ENCODE measurements around the gene DRC1. TPM values are rescaled to one million over a fixed set of nuclear protein-coding genes. Genes with fewer than 3 reads are reported as not detected.

Gene DRC1
- total RNA-seq, 3 donors from 2014 or later (not counting 1 experiment from before 2014, with no cell fraction given), result not detected

- DNase-seq (no peak), ATAC-seq (no peak)
- Histone ChIP-seq H3K36me3 (ENCODE audit: control insufficient read depth, insufficient read depth, low read length) (no peaks in the 10 kb centered on the region), H3K27me3 (ENCODE audit: control insufficient read depth, insufficient read depth, low read length) (no peaks in the 10 kb centered on the region), H3K9me3 (ENCODE audit: control insufficient read depth, insufficient read depth, low read length) (peaks cover 6% of the 10 kb centered on the region), H3K27ac (ENCODE audit: low read length) (no peak overlapping the region), H3K4me3 (ENCODE audit: low read length) (no peak overlapping the region), H3K4me1 (ENCODE audit: control insufficient read depth, insufficient read depth, low read length) (peaks cover 7% of the 10 kb centered on the region)
- H3K27ac Mint-ChIP-seq, result no peak overlapping the region
- peaks cover 0 to 4% of the 10 kb centered on the region in 2 donors for H3K9me3 Mint-ChIP-seq
- H3K27me3 Mint-ChIP-seq (ENCODE audit: low read depth in 2 of 2), result no peaks in the 10 kb centered on the region
- no peak overlapping the region for H3K4me3 Mint-ChIP-seq
- intact Hi-C loops (cut with micrococcal nuclease), result no loop called here
- no peaks in the 10 kb centered on the region for H3K36me3 Mint-ChIP-seq
- H3K4me1 Mint-ChIP-seq, result peaks cover 5 to 7% of the 10 kb centered on the region in 2 donors
- 91% methylated on average over 13 of the region's 14 CpGs for WGBS (ENCODE audit: insufficient coverage)
- no peak for TF ChIP-seq CTCF (IDR thresholded peaks at IDR 0.05)
Observed at GRCh38 chr2:26474261-26474785, 72.6 kb downstream of the DRC1 start.

- intact Hi-C loops (cut with micrococcal nuclease), result no loop called here
- H3K9me3 Mint-ChIP-seq, result peaks cover 0 to 2% of the 10 kb centered on the region in 2 donors
- H3K27ac Mint-ChIP-seq, result no peak overlapping the region
- DNase-seq (no peak), ATAC-seq (no peak)
- no peaks in the 10 kb centered on the region for H3K27me3 ChIP-seq (ENCODE audit: control insufficient read depth, insufficient read depth, low read length)
- peaks cover 7% of the 10 kb centered on the region for H3K4me1 ChIP-seq (ENCODE audit: control insufficient read depth, insufficient read depth, low read length)
- H3K36me3 ChIP-seq (ENCODE audit: control insufficient read depth, insufficient read depth, low read length), result no peaks in the 10 kb centered on the region
- no peak for TF ChIP-seq CTCF (IDR thresholded peaks at IDR 0.05)
- WGBS (ENCODE audit: insufficient coverage), result 92% methylated on average over 6 of the region's 6 CpGs
- H3K4me1 Mint-ChIP-seq, result peaks cover 5 to 7% of the 10 kb centered on the region in 2 donors
- no peaks in the 10 kb centered on the region for H3K27me3 Mint-ChIP-seq (ENCODE audit: low read depth in 2 of 2)
- H3K4me3 Mint-ChIP-seq, result no peak overlapping the region
- no peak overlapping the region for H3K4me3 ChIP-seq (ENCODE audit: low read length)
- no peaks in the 10 kb centered on the region for H3K36me3 Mint-ChIP-seq
- H3K9me3 ChIP-seq (ENCODE audit: control insufficient read depth, insufficient read depth, low read length), result no peaks in the 10 kb centered on the region
- H3K27ac ChIP-seq (ENCODE audit: low read length), result no peak overlapping the region
Observed at GRCh38 chr2:26475037-26475436, 73.3 kb downstream of the DRC1 start.

- no peaks in the 10 kb centered on the region for H3K36me3 ChIP-seq (ENCODE audit: control insufficient read depth, insufficient read depth, low read length)
- H3K9me3 ChIP-seq (ENCODE audit: control insufficient read depth, insufficient read depth, low read length), result no peaks in the 10 kb centered on the region
- H3K9me3 Mint-ChIP-seq, result no peaks in the 10 kb centered on the region
- WGBS (ENCODE audit: insufficient coverage), result 91% methylated on average over 19 of the region's 22 CpGs
- intact Hi-C loops (cut with micrococcal nuclease), result no loop called here
- no peak for TF ChIP-seq CTCF (IDR thresholded peaks at IDR 0.05)
- H3K4me3 Mint-ChIP-seq, result no peak overlapping the region
- peaks cover 7% of the 10 kb centered on the region for H3K4me1 ChIP-seq (ENCODE audit: control insufficient read depth, insufficient read depth, low read length)
- H3K36me3 Mint-ChIP-seq, result no peaks in the 10 kb centered on the region
- no peak overlapping the region for H3K4me3 ChIP-seq (ENCODE audit: low read length)
- no peak for ATAC-seq
- no peaks in the 10 kb centered on the region for H3K27me3 ChIP-seq (ENCODE audit: control insufficient read depth, insufficient read depth, low read length)
- H3K27ac ChIP-seq (ENCODE audit: low read length), result no peak overlapping the region
- H3K27me3 Mint-ChIP-seq (ENCODE audit: low read depth in 2 of 2), result no peaks in the 10 kb centered on the region
- H3K27ac Mint-ChIP-seq, result no peak overlapping the region
- DNase-seq, result no peak
- peaks cover 5 to 7% of the 10 kb centered on the region in 2 donors for H3K4me1 Mint-ChIP-seq
Observed at GRCh38 chr2:26475832-26476501, 74.2 kb downstream of the DRC1 start.
